Measurements from ENCODE around the gene EI24. TPM values are rescaled to one million over a fixed set of nuclear protein-coding genes. Genes with fewer than 3 reads are reported as not detected.
"Not testable (repeated sequence)": the region's sequence is repeated elsewhere in the genome, so short reads cannot be mapped to it uniquely, and the experiment has no call there.

The EI24 gene
- total RNA-seq, 1 donor from 2014 or later, result 63.3 TPM

DNA sequence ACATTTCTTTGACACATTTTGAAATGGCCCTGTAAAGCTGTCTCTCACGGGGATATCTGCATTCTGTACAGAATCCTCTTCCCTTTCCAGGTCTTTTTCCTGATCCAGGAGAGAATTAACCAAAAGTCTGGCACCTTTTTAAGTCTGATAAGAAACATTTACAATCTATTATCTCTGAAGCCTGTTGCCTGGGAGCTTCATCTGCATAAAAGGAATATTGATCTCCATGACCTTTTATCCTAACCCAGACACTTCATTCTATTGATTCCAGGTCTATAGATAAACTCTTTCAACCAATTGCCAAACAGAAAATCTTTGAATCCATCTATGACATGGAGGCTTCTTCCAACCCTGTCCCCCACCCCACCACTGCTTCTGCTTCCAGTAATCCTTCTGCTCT is 33.7 kb upstream of the EI24 start:
- H3K4me1 Mint-ChIP-seq (ENCODE audit: low read depth, unreplicated experiment), result peaks cover 3% of the 10 kb centered on the region
- H3K4me3 Mint-ChIP-seq (ENCODE audit: unreplicated experiment), result no peak overlapping the region
- no peaks in the 10 kb centered on the region for H3K9me3 Mint-ChIP-seq (ENCODE audit: unreplicated experiment)
- H3K36me3 Mint-ChIP-seq (ENCODE audit: unreplicated experiment), result no peaks in the 10 kb centered on the region
- DNase-seq, result no peak
- H3K27me3 Mint-ChIP-seq (ENCODE audit: unreplicated experiment), result no peaks in the 10 kb centered on the region
- TF ChIP-seq CTCF (IDR thresholded peaks at IDR 0.05; ENCODE audit: partially characterized antibody, unreplicated experiment), result no peak
- H3K27ac Mint-ChIP-seq (ENCODE audit: unreplicated experiment), result no peak overlapping the region

GRCh38 chr11:125536834-125537233 is 32.4 kb upstream of the EI24 start:
- H3K27me3 Mint-ChIP-seq (ENCODE audit: unreplicated experiment); H3K36me3 Mint-ChIP-seq (ENCODE audit: unreplicated experiment); H3K27ac Mint-ChIP-seq (ENCODE audit: unreplicated experiment); DNase-seq; H3K4me3 Mint-ChIP-seq (ENCODE audit: unreplicated experiment); H3K4me1 Mint-ChIP-seq (ENCODE audit: low read depth, unreplicated experiment); H3K9me3 Mint-ChIP-seq (ENCODE audit: unreplicated experiment): not testable (repeated sequence)

DNA sequence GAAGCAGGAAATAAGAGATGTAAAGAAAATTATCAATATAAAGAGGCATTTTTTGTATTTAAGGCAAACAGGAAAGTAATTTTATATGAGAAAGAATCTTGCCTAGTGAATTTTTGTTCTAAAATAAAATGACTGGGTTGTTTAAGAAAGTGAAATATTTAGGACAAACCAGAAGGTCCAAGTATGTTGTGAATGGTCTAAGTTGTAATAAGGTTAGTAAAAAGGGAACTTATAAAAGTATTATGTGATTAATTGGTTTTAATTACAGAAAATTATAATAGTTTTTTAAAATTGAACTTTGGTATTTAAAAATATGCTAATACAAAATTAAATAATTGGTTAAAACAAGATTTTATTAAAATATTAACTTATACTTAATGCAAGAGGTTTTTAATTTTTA is 26.6 kb upstream of the EI24 start:
- no peaks in the 10 kb centered on the region for H3K27me3 Mint-ChIP-seq (ENCODE audit: unreplicated experiment)
- no peak for TF ChIP-seq CTCF (IDR thresholded peaks at IDR 0.05; ENCODE audit: partially characterized antibody, unreplicated experiment)
- DNase-seq, result no peak
- H3K4me3 Mint-ChIP-seq (ENCODE audit: unreplicated experiment), result no peak overlapping the region
- no peaks in the 10 kb centered on the region for H3K4me1 Mint-ChIP-seq (ENCODE audit: low read depth, unreplicated experiment)
- H3K36me3 Mint-ChIP-seq (ENCODE audit: unreplicated experiment), result no peaks in the 10 kb centered on the region
- H3K9me3 Mint-ChIP-seq (ENCODE audit: unreplicated experiment), result peaks cover 5% of the 10 kb centered on the region
- no peak overlapping the region for H3K27ac Mint-ChIP-seq (ENCODE audit: unreplicated experiment)

GRCh38 chr11:125550780-125551179 is 18.5 kb upstream of the EI24 start:
- peaks cover 2% of the 10 kb centered on the region for H3K27me3 Mint-ChIP-seq (ENCODE audit: unreplicated experiment)
- H3K4me1 Mint-ChIP-seq (ENCODE audit: low read depth, unreplicated experiment), result no peaks in the 10 kb centered on the region
- peaks cover 33% of the 10 kb centered on the region for H3K36me3 Mint-ChIP-seq (ENCODE audit: unreplicated experiment)
- DNase-seq, result no peak
- peaks cover 28% of the 10 kb centered on the region for H3K9me3 Mint-ChIP-seq (ENCODE audit: unreplicated experiment)
- no peak for TF ChIP-seq CTCF (IDR thresholded peaks at IDR 0.05; ENCODE audit: partially characterized antibody, unreplicated experiment)
- no peak overlapping the region for H3K27ac Mint-ChIP-seq (ENCODE audit: unreplicated experiment)
- H3K4me3 Mint-ChIP-seq (ENCODE audit: unreplicated experiment), result no peak overlapping the region

- no peak for TF ChIP-seq CTCF (IDR thresholded peaks at IDR 0.05; ENCODE audit: partially characterized antibody, unreplicated experiment)
- no peak for DNase-seq
- no peak overlapping the region for H3K27ac Mint-ChIP-seq (ENCODE audit: unreplicated experiment)
- H3K4me1 Mint-ChIP-seq (ENCODE audit: low read depth, unreplicated experiment), result no peaks in the 10 kb centered on the region
- H3K27me3 Mint-ChIP-seq (ENCODE audit: unreplicated experiment), result peaks cover 2% of the 10 kb centered on the region
- peaks cover 33% of the 10 kb centered on the region for H3K36me3 Mint-ChIP-seq (ENCODE audit: unreplicated experiment)
- no peak overlapping the region for H3K4me3 Mint-ChIP-seq (ENCODE audit: unreplicated experiment)
- H3K9me3 Mint-ChIP-seq (ENCODE audit: unreplicated experiment), result peaks cover 26% of the 10 kb centered on the region
Measured at GRCh38 chr11:125551835-125552342, 17.4 kb upstream of the EI24 start.
